Activated CD8-positive, alpha-beta T cell treated with anti-CD3 and anti-CD28 coated beads, Interleukin-2, amount 10 ng/mL, durations not matched to agents 7 days and 5 days (primary cell): ENCODE data around the gene TRAPPC11. TPM values are rescaled to one million over a fixed set of nuclear protein-coding genes. Genes with fewer than 3 reads are reported as not detected.
"Not testable (repeated sequence)": the region's sequence is repeated elsewhere in the genome, so short reads cannot be mapped to it uniquely, and the experiment has no call there.

Experiments
- ATAC-seq: fragments of 150-1000 bp; cut with Tn5 transposase; one replicate; pipeline ENCODE4 v1.10.0; 2021; ENCODE audit warnings: moderate library complexity
- CTCF ChIA-PET: fragments of 350-600 bp; sonication (Branson Sonifier 250); formaldehyde crosslinking; loops from one replicate; lab custom pipeline; 2021; ENCODE audit warnings: antibody characterized with exemption; lab: Charles Lee
- POLR2A ChIA-PET: fragments of 350-600 bp; sonication (Branson Sonifier 250); formaldehyde crosslinking; loops from one replicate; lab custom pipeline; 2021; ENCODE audit warnings: antibody characterized with exemption; lab: Charles Lee
- DNase-seq: peaks from one replicate; pipeline ENCODE4 v3.0.0-alpha.2; 2020
- H3K27ac Mint-ChIP-seq: one replicate; pipeline ENCODE4 v1.8.0; 2021; ENCODE audit warnings: mild to moderate bottlenecking, mixed read lengths
- H3K27me3 Mint-ChIP-seq: one replicate; pipeline ENCODE4 v1.8.0; 2021; ENCODE audit warnings: low read depth, mixed read lengths
- H3K36me3 Mint-ChIP-seq: one replicate; pipeline ENCODE4 v1.8.0; 2021; ENCODE audit warnings: low read depth, mixed read lengths
- H3K4me1 Mint-ChIP-seq: one replicate; pipeline ENCODE4 v1.8.0; 2021; ENCODE audit warnings: low read depth, mixed read lengths
- H3K4me3 Mint-ChIP-seq: one replicate; pipeline ENCODE4 v1.8.0; 2021; ENCODE audit warnings: mild to moderate bottlenecking, mixed read lengths
- H3K9me3 Mint-ChIP-seq: one replicate; pipeline ENCODE4 v1.8.0; 2022; ENCODE audit warnings: mixed read lengths; ENCODE audit not compliant: insufficient read depth
- total RNA-seq, 2 experiments: library from RNA; stranded (reverse); gene quantifications; one replicate each; pipeline ENCODE4 v1.2.3, GENCODE V29; 2021

The TRAPPC11 gene
- total RNA-seq, 2 experiments from 2014 or later = 26.5 to 29.9 TPM

GRCh38 chr4:183725585-183725984 is 66.5 kb downstream of the TRAPPC11 start:
- peaks cover 14% of the 10 kb centered on the region for H3K4me1 Mint-ChIP-seq
- H3K9me3 Mint-ChIP-seq, H3K27ac Mint-ChIP-seq, H3K4me3 Mint-ChIP-seq, DNase-seq, H3K36me3 Mint-ChIP-seq, ATAC-seq: not testable (repeated sequence)
- peaks cover 15% of the 10 kb centered on the region for H3K27me3 Mint-ChIP-seq
- CTCF ChIA-PET = interaction anchor here (0.7 kb wide), 1 partner anchor 54 kb away, joined by 3 read pairs; no protein-coding TSS in a partner anchor
- POLR2A ChIA-PET = interaction anchor here (0.6 kb wide), 1 partner anchor 70 kb away, joined by 3 read pairs; no protein-coding TSS in a partner anchor

DNA sequence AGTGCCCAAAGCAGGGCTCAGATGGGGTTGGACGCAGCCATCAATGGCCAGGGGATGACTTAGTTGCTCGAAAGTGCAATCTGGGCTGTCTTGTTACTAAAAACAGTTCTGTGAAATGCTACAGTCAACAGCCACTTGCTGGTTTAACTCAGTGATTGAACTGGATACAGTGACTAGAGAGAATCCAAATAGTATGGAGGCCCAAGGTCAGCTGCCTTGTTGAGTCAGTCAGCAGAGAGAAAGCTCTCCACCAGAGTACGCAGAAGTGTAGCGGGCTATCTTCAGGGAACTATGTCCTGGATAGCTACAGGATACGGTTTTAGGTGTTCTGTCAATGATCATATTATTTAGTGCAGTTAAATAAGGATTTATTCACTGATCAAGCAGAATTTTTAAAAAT is 68.4 kb downstream of the TRAPPC11 start:
- no peaks in the 10 kb centered on the region for H3K36me3 Mint-ChIP-seq
- DNase-seq (no peak), ATAC-seq (no peak)
- H3K4me3 Mint-ChIP-seq = no peak overlapping the region
- ChIA-PET CTCF (no interaction called here), POLR2A (no interaction called here)
- peaks cover 9% of the 10 kb centered on the region for H3K27me3 Mint-ChIP-seq
- no peak overlapping the region for H3K27ac Mint-ChIP-seq
- H3K4me1 Mint-ChIP-seq = peaks cover 6% of the 10 kb centered on the region
- no peaks in the 10 kb centered on the region for H3K9me3 Mint-ChIP-seq

GRCh38 chr4:183728223-183729068 is 69.4 kb downstream of the TRAPPC11 start:
- peaks cover 4% of the 10 kb centered on the region for H3K27me3 Mint-ChIP-seq
- ChIA-PET CTCF (no interaction called here), POLR2A (no interaction called here)
- no peak overlapping the region for H3K4me3 Mint-ChIP-seq
- no peaks in the 10 kb centered on the region for H3K9me3 Mint-ChIP-seq
- ATAC-seq (no peak), DNase-seq (no peak)
- no peaks in the 10 kb centered on the region for H3K36me3 Mint-ChIP-seq
- H3K27ac Mint-ChIP-seq = no peak overlapping the region
- peaks cover 2% of the 10 kb centered on the region for H3K4me1 Mint-ChIP-seq

DNA sequence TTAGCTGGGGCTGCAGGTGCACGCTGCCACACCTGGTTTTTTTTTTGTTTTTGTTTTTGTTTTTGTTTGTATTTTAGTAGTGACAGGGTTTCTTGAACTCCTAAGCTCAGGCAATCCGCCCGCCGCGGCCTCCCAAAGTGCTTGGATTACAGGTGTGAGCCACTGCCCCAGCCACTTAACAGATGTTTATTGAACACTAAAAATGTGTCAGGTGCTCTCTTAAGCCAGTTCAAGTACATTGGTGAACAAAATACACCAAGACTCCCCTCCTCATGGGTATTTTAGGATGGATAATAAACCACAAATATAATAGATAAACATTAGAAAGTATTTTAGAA is 69.9 kb downstream of the TRAPPC11 start:
- ChIA-PET CTCF (no interaction called here), POLR2A (no interaction called here)
- ATAC-seq = no peak
- Mint-ChIP-seq H3K4me3 (no peak overlapping the region), H3K4me1 (no peaks in the 10 kb centered on the region), H3K27me3 (peaks cover 3% of the 10 kb centered on the region), H3K27ac (no peak overlapping the region), H3K36me3 (no peaks in the 10 kb centered on the region), H3K9me3 (no peaks in the 10 kb centered on the region)
- no peak for DNase-seq

GRCh38 chr4:183729430-183730328 is 70.6 kb downstream of the TRAPPC11 start:
- Mint-ChIP-seq H3K36me3 (no peaks in the 10 kb centered on the region), H3K4me3 (no peak overlapping the region), H3K27ac (no peak overlapping the region), H3K4me1 (no peaks in the 10 kb centered on the region), H3K27me3 (peaks cover 2% of the 10 kb centered on the region), H3K9me3 (no peaks in the 10 kb centered on the region)
- ChIA-PET POLR2A (no interaction called here), CTCF (no interaction called here)
- DNase-seq (no peak), ATAC-seq (no peak)

- H3K9me3 Mint-ChIP-seq = no peaks in the 10 kb centered on the region
- no peak overlapping the region for H3K4me3 Mint-ChIP-seq
- no peak for ATAC-seq
- no peak for DNase-seq
- H3K36me3 Mint-ChIP-seq = no peaks in the 10 kb centered on the region
- ChIA-PET CTCF (no interaction called here), POLR2A (no interaction called here)
- no peaks in the 10 kb centered on the region for H3K27me3 Mint-ChIP-seq
- H3K27ac Mint-ChIP-seq = no peak overlapping the region
- H3K4me1 Mint-ChIP-seq = no peaks in the 10 kb centered on the region
These were observed 73.2 kb downstream of the TRAPPC11 start for GRCh38 chr4:183732296-183732695.

DNA sequence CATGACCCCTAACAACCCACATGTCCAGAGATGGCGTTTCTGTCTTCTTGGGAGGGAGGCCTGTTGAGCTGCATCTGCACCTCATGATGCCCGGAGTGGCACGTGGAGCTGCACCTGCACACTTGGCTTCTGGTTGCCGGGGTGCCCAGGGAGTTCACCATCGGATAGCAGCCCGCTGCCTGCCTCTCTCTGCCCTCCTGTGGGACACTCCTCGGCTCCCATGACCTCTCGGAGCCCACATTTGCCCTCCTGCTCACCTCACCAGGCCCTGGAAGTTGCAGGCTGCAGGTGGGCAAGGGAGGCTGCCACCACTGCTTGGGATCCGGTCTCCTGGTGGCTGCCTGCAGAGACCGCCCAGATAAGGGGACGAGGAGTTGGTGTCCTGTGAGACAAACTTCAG is 74.1 kb downstream of the TRAPPC11 start:
- DNase-seq (no peak), ATAC-seq (no peak)
- CTCF ChIA-PET = no interaction called here
- Mint-ChIP-seq H3K36me3 (no peaks in the 10 kb centered on the region), H3K27me3 (no peaks in the 10 kb centered on the region), H3K4me3 (no peak overlapping the region), H3K9me3 (no peaks in the 10 kb centered on the region), H3K4me1 (no peaks in the 10 kb centered on the region), H3K27ac (no peak overlapping the region)
- POLR2A ChIA-PET = no interaction called here

DNA sequence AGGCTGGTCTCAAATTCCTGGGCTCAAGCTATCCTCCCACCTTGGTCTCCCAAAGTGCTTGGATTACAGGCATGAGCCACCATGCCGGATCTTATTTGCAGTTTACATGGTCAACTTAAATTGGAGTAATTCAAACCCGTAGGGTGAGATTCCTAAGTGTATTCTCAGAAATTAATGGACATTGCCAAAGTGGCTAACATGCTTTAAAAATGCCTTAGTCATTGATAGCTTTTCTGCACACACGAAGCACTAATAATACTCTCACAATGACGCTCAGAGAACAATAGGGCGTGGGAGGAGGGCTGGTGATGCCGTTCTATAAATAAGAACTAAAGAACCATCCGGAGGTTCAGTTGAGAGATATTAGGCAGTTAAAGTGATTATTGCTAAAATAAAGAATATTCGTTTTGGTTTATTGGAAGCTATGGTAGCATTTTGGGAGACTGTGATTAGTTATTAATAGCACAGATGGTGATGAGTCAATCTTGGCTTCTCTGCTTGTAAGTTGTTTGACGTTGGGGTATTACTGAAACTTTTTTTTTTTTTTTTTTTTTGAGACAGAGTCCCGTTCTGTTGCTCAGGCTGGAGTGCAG is 79.1 kb downstream of the TRAPPC11 start:
- Mint-ChIP-seq H3K4me1 (no peaks in the 10 kb centered on the region), H3K27ac (no peak overlapping the region)
- CTCF ChIA-PET = no interaction called here

GRCh38 chr4:183738961-183739360 is 79.9 kb downstream of the TRAPPC11 start:
- no peaks in the 10 kb centered on the region for H3K36me3 Mint-ChIP-seq
- H3K4me1 Mint-ChIP-seq = no peaks in the 10 kb centered on the region
- no peak overlapping the region for H3K27ac Mint-ChIP-seq
- no peak overlapping the region for H3K4me3 Mint-ChIP-seq
- DNase-seq = no peak
- ChIA-PET CTCF (no interaction called here), POLR2A (no interaction called here)
- peaks cover 2% of the 10 kb centered on the region for H3K27me3 Mint-ChIP-seq
- H3K9me3 Mint-ChIP-seq = no peaks in the 10 kb centered on the region
- ATAC-seq = no peak

More for the DNA sequence above, 79.1 kb downstream of the TRAPPC11 start:
- no peak overlapping the region for H3K4me3 Mint-ChIP-seq
- ATAC-seq (no peak), DNase-seq (no peak)
- POLR2A ChIA-PET = no interaction called here
- no peaks in the 10 kb centered on the region for H3K36me3 Mint-ChIP-seq
- H3K27me3 Mint-ChIP-seq = peaks cover 2% of the 10 kb centered on the region
- H3K9me3 Mint-ChIP-seq = no peaks in the 10 kb centered on the region

DNA sequence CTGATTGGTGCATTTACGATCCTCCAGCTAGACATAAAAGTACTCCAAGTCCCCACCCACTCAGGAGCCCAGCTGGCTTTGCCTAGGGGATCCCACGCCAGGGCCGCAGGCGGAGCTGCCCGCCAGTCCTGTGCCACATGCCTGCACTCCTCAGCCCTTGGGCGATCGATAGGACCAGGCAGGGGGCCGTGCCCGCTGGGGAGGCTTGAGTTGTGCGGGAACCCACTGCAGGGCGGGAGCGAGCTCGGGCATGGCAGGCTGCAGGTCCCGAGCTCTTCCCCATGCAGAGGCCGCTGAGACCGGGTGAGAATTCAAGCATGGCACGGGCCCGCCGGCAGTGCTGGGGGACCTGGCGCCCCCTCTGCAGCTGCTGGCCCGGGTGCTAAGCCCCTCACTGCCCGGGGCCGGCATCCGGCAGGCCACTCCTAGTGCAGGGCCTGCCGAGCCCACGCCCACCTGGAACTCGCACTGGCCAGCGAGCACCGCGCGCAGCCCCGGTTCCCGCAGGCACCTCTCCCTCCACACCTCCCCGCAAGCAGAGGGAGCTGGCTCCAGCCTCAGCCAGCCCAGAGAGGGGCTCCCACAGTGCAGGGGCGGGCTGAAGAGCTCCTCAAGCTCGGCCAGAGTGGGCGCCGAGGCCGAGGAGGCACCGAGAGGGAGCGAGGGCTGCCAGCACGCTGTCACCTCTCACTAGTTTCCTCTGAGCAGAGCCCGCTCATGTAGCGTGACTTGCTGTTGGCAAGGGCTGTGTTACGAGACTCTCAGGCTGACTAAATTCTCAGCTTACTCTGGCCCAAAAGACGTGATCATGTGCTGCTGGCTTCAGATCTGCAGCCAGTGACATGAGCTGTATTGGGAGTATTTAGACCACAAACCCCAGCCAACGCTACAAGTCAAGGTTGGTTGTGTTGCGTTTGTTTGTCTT is 87.5 kb downstream of the TRAPPC11 start:
- no peaks in the 10 kb centered on the region for H3K9me3 Mint-ChIP-seq
- no peaks in the 10 kb centered on the region for H3K4me1 Mint-ChIP-seq
- no peak overlapping the region for H3K4me3 Mint-ChIP-seq
- H3K27ac Mint-ChIP-seq = no peak overlapping the region
- no peaks in the 10 kb centered on the region for H3K36me3 Mint-ChIP-seq
- no peaks in the 10 kb centered on the region for H3K27me3 Mint-ChIP-seq
- POLR2A ChIA-PET = no interaction called here
- CTCF ChIA-PET = no interaction called here
- no peak for DNase-seq
- no peak for ATAC-seq

DNA sequence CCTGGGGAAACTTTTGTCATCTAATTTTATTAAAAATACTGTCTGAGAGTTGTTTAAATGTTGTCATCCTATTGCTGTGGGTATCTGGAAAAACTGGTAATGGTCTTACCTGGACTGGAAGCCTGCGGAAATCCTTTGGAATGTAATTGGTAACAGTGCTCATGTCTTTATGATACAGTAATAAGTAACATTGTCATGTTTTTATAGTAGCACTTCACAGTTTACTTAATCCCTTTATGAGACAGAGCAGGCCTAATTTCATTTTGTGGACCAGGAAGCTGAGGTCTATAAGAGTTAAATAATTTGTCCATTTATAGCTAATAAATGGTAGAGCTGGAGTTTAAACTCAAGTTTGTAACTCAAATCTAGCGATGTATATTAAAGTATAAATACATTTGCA is 88.3 kb downstream of the TRAPPC11 start:
- ChIA-PET CTCF (interaction anchor here (1.8 kb wide), 1 partner anchor 24 kb away, joined by 4 read pairs; no protein-coding TSS in a partner anchor), POLR2A (no interaction called here)
- H3K9me3 Mint-ChIP-seq = no peaks in the 10 kb centered on the region
- DNase-seq (no peak), ATAC-seq (no peak)
- no peak overlapping the region for H3K4me3 Mint-ChIP-seq
- H3K27ac Mint-ChIP-seq = no peak overlapping the region
- H3K4me1 Mint-ChIP-seq = no peaks in the 10 kb centered on the region
- no peaks in the 10 kb centered on the region for H3K36me3 Mint-ChIP-seq
- no peaks in the 10 kb centered on the region for H3K27me3 Mint-ChIP-seq
